ENCODE measurements around the gene LAMC3.

LAMC3 gene

DNA sequence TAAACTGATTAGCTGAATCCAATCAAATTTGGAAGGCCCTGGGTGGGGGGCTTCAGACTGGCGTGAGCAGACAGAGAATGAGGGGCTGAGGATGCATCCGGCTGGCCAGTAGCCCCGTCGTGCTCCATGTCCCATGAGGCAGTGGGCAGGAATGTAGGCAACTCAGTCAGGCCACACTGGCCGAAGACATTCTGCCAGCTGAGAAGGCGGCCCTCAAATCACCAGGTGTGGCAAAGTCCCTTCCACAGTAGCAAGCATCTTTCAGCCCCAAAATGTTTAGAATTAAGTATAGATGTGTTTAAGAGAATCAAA lies 25.7 kb upstream of the LAMC3 start:
- TF ChIP-seq, protein P1, sequence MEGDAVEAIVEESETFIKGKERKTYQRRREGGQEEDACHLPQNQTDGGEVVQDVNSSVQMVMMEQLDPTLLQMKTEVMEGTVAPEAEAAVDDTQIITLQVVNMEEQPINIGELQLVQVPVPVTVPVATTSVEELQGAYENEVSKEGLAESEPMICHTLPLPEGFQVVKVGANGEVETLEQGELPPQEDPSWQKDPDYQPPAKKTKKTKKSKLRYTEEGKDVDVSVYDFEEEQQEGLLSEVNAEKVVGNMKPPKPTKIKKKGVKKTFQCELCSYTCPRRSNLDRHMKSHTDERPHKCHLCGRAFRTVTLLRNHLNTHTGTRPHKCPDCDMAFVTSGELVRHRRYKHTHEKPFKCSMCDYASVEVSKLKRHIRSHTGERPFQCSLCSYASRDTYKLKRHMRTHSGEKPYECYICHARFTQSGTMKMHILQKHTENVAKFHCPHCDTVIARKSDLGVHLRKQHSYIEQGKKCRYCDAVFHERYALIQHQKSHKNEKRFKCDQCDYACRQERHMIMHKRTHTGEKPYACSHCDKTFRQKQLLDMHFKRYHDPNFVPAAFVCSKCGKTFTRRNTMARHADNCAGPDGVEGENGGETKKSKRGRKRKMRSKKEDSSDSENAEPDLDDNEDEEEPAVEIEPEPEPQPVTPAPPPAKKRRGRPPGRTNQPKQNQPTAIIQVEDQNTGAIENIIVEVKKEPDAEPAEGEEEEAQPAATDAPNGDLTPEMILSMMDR (IDR thresholded peaks at IDR 0.05; ENCODE audit: low read depth, low read length, missing control alignments), result no peak
- H3K4me3 ChIP-seq (ENCODE audit: low read depth, low read length), result no peak overlapping the region
- DNase-seq (ENCODE audit: low read depth), result no peak

DNA sequence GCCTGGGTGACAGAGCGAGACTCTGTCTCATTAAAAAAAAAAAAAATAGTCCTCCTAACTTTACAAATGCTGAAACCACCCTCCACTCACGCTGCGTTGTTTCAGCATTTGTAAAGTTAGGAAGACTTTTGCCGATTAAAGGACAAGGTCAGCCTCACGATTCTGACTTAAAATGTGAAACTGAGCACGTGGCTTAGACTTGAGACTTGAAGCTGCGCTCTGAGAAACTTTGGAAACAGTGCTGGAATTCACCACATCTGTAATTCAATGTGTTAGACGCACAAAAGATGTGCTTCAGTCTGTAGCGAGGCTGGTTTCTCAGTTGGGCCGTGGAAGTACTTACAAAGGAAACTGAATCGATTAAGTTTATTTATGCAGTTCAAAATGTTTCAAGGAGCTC lies 25.0 kb upstream of the LAMC3 start:
- no peak overlapping the region for H3K4me3 ChIP-seq (ENCODE audit: low read depth, low read length)
- TF ChIP-seq, protein P1 (IDR thresholded peaks at IDR 0.05; ENCODE audit: low read depth, low read length, missing control alignments), result no peak
- DNase-seq (ENCODE audit: low read depth), result no peak

DNA sequence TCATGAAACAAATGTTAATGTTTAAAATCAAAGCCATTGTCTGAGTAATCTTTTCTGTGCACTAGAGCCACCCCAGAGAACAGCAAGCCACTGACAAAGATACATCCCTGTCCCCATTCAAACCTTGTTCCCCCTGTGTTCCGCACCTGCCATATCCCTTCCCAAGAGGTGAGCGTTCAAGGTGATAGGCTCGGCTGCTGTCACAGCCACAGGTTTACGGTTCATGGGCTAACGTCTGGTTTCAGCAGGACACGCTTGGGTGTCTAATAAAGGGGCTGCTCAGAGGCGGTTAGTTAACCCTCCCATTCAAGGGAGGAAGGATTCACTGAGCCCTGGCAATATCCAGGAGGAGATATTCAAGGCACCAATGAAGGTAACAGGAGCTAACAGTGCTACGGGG lies 24.5 kb upstream of the LAMC3 start:
- no peak for DNase-seq (ENCODE audit: low read depth)
- H3K4me3 ChIP-seq (ENCODE audit: low read depth, low read length), result no peak overlapping the region
- TF ChIP-seq, protein P1 (IDR thresholded peaks at IDR 0.05; ENCODE audit: low read depth, low read length, missing control alignments), result no peak

DNA sequence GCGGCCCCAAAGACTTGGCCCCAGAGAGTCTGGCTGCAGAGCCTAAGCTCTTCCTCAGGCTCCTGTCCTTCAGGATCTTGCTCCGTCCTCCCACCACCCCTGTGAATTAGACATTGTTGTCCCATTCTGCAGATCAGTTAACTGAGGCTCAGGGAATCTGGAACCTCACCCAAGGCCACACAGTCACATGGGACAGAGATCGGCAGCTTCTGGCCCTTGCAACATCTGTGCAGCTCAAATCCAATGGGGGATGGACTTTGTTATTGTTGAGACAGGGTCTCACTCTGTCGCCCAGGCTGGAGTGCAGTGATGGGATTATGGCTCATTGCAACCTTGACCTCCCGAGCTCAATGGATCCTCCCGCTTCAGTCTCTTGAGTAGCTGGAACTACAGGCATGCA lies 23.9 kb upstream of the LAMC3 start:
- TF ChIP-seq, protein P1 (IDR thresholded peaks at IDR 0.05; ENCODE audit: low read depth, low read length, missing control alignments), result no peak
- no peak for DNase-seq (ENCODE audit: low read depth)
- no peak overlapping the region for H3K4me3 ChIP-seq (ENCODE audit: low read depth, low read length)

DNA sequence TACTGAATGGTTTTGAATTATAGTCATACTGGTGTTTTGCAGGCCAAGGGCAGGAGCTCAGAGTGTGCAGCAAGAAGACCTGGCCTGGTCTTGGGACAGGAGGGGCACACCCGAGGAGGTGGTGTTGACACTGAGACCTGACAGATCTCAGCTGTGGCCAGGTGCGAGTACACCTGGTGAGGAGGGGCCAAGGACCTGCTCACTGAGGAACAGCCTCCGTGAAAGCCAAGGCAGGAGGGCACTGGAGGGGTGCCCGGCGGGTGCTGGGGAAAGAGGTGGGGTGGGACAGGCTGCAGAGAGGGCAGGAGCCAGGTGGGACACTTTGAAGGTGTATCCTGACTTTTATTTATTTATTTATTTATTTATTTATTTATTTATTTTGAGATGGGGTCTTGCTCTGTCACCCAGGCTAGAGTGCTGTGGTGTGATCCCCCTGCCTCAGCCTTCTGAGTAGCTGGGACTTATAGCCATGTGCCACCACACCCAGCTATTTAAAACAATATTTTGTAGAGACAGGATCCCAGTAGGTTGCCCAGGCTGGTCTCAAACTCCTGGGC lies 23.3 kb upstream of the LAMC3 start:
- TF ChIP-seq, protein P1 (IDR thresholded peaks at IDR 0.05; ENCODE audit: low read depth, low read length, missing control alignments), result no peak
- DNase-seq (ENCODE audit: low read depth), result no peak
- H3K4me3 ChIP-seq (ENCODE audit: low read depth, low read length), result no peak overlapping the region

DNA sequence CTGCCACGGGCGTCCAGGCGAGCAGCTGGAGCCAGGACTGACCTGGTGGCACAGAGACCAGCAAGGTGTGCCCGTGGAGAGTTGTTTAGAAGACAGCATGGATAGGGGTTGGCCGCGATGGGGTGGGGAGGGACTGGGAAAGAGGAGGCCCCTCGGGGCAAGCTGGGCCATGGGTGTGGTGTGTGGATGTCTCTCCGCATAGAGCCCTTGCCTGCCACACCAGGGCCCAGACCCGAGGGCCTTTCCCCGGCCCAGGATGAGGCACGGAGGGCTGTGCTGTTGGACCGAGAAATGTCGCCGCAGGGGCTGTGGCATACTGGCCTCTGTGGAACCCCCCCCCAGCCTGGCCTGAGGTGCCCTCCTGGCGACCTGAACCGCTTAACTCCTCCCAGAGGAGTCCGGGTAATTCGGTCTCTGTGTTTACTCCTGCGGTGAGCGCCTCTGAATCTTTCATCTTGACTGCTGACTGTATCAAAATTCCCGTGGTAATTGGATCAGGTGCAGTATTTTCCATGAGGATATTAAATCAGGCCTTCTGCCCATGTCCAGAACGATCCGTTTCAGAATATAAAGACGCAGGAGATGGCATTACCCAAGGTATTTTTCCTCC lies 22.5 kb upstream of the LAMC3 start:
- no peak for DNase-seq (ENCODE audit: low read depth)
- no peak overlapping the region for H3K4me3 ChIP-seq (ENCODE audit: low read depth, low read length)
- TF ChIP-seq, protein P1 (IDR thresholded peaks at IDR 0.05; ENCODE audit: low read depth, low read length, missing control alignments), result no peak

DNA sequence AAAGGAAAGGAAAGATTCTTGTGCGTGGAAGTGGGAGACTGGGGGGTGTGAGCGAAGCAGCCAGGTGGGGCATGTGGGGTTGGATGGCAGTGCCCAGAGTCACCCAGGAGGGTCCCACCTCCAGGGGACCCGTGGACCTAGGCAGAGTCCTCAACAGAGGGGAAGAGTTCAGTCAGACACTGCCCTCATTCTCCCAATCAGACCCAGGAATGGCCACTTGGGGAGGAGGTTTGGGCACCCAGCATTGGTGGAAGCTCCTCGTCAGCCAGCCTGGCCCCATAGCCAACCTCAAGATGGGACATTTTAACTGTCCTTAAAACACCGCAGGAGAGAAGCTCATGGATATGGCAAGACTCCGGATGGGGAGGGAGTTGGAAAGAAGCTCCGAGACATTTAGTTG lies 21.9 kb upstream of the LAMC3 start:
- H3K4me3 ChIP-seq (ENCODE audit: low read depth, low read length), result no peak overlapping the region
- TF ChIP-seq, protein P1 (IDR thresholded peaks at IDR 0.05; ENCODE audit: low read depth, low read length, missing control alignments), result no peak
- no peak for DNase-seq (ENCODE audit: low read depth)

Measured in GM12864 (cell line).